B cell (primary cell): ENCODE measurements around the gene RGS1. TPM values are rescaled to one million over a fixed set of nuclear protein-coding genes. Genes with fewer than 3 reads are reported as not detected.

Experiments
- ATAC-seq: fragments of 200-7000 bp; cut with Tn5 transposase; one replicate; pipeline ENCODE4 v1.10.0; 2021; ENCODE audit warnings: low read depth, mild to moderate bottlenecking, moderate number of reproducible peaks, moderate library complexity
- CTCF ChIA-PET: fragments of 350-600 bp; sonication (Branson Sonifier 250); formaldehyde crosslinking; loops from one replicate; lab custom pipeline; 2021; ENCODE audit warnings: antibody characterized with exemption, inconsistent platforms; lab: Charles Lee
- POLR2A ChIA-PET: fragments of 350-600 bp; sonication (Branson Sonifier 250); formaldehyde crosslinking; loops from one replicate; lab custom pipeline; 2021; ENCODE audit warnings: antibody characterized with exemption; lab: Charles Lee
- DNase-seq: peaks from one replicate; pipeline ENCODE4 v3.0.0; 2013
- H2AFZ ChIP-seq: 2 replicates; pipeline ENCODE4 v1.6.1; 2012; ENCODE audit warnings: mild to moderate bottlenecking, low read depth, low read length; ENCODE audit not compliant: insufficient read depth, poor library complexity, severe bottlenecking
- H3K27ac ChIP-seq, 2 donors: 1 replicate in 1 of 2; 2 replicates in 1 of 2; pipeline ENCODE4 v1.5.1; 2012 to 2013; ENCODE audit warnings: low read length in 2 of 2, mild to moderate bottlenecking in 2 of 2, moderate library complexity in 1 of 2
- H3K27me3 ChIP-seq, 4 experiments: fragments of 200-600 bp in 1 of 4; sonication (generic) in 1 of 4; replicated peaks in 1 of 4; 1 replicate in 2 of 4; 2 replicates in 2 of 4; pipeline versions ENCODE4 v1.6.1 to v1.7.0; 2013 to 2016; ENCODE audit warnings: low read length in 3 of 4, mild to moderate bottlenecking in 2 of 4, mixed read lengths in 1 of 4, moderate library complexity in 1 of 4; ENCODE audit not compliant: insufficient read depth in 4 of 4, control insufficient read depth in 3 of 4; ENCODE audit errors: control extremely low read depth in 1 of 4
- H3K36me3 ChIP-seq, 2 experiments: replicated peaks in 1 of 2; 1 replicate in 1 of 2; 2 replicates in 1 of 2; pipeline versions ENCODE4 v1.6.1 to v1.7.1; 2013; ENCODE audit warnings: low read length in 1 of 2; ENCODE audit not compliant: insufficient read depth in 2 of 2, control insufficient read depth in 1 of 2; ENCODE audit errors: control extremely low read depth in 1 of 2, extremely low read depth in 1 of 2
- H3K4me1 ChIP-seq, 2 donors: fragments of 200-600 bp in 1 of 2; sonication (generic) in 1 of 2; 1 replicate in 1 of 2; 2 replicates in 1 of 2; pipeline versions ENCODE4 v1.5.1 to v1.6.1; 2013 to 2017; ENCODE audit warnings: low read length in 2 of 2; ENCODE audit not compliant: control insufficient read depth in 2 of 2, insufficient read depth in 2 of 2
- H3K4me2 ChIP-seq: replicated peaks from 2 replicates; pipeline ENCODE3; 2012; ENCODE audit warnings: mild to moderate bottlenecking, low read depth, low read length; ENCODE audit not compliant: poor library complexity, severe bottlenecking
- H3K4me3 ChIP-seq, 5 experiments: fragments of 200-600 bp in 1 of 5; sonication (generic) in 1 of 5; 1 replicate in 3 of 5; 2 replicates in 2 of 5; pipeline versions ENCODE4 v1.5.1 to v1.7.0; 2011 to 2016; ENCODE audit warnings: low read length in 4 of 5, mild to moderate bottlenecking in 4 of 5, low read depth in 2 of 5, control low read depth in 1 of 5, moderate library complexity in 1 of 5; ENCODE audit not compliant: insufficient read depth in 1 of 5; ENCODE audit errors: control extremely low read depth in 1 of 5, extremely low read depth in 1 of 5
- H3K79me2 ChIP-seq: fragments of 200-600 bp; sonication (generic); one replicate; pipeline ENCODE4 v1.6.0; 2016; ENCODE audit warnings: low read length; ENCODE audit not compliant: control insufficient read depth, insufficient read depth
- H3K9ac ChIP-seq: fragments of 200-600 bp; sonication (generic); 2 replicates; pipeline ENCODE4 v1.6.1; 2017; ENCODE audit warnings: mild to moderate bottlenecking, low read length, moderate library complexity
- H3K9me3 ChIP-seq, 3 donors: one replicate each; pipeline versions ENCODE4 v1.6.1 to v1.7.1; 2013; ENCODE audit warnings: low read length in 2 of 3; ENCODE audit not compliant: control insufficient read depth in 2 of 3, insufficient read depth in 1 of 3; ENCODE audit errors: control extremely low read depth in 1 of 3
- H4K20me1 ChIP-seq: 2 replicates; pipeline ENCODE4 v1.6.0; 2012; ENCODE audit warnings: mild to moderate bottlenecking, low read length; ENCODE audit not compliant: insufficient read depth, control insufficient read depth, poor library complexity, severe bottlenecking
- H3K27ac Mint-ChIP-seq: one replicate; pipeline ENCODE4 v1.8.0; 2021; ENCODE audit warnings: mixed read lengths
- H3K27me3 Mint-ChIP-seq: one replicate; pipeline ENCODE4 v1.8.0; 2021; ENCODE audit warnings: mixed read lengths
- H3K4me1 Mint-ChIP-seq: one replicate; pipeline ENCODE4 v1.8.0; 2021; ENCODE audit warnings: mixed read lengths
- H3K4me3 Mint-ChIP-seq: one replicate; pipeline ENCODE4 v1.8.0; 2021; ENCODE audit warnings: mixed read lengths
- H3K9me3 Mint-ChIP-seq: one replicate; pipeline ENCODE4 v1.8.0; 2022; ENCODE audit warnings: mixed read lengths; ENCODE audit not compliant: insufficient read depth
- EZH2 ChIP-seq: IDR thresholded peaks from 2 replicates; pipeline ENCODE4 v1.6.1; 2012; ENCODE audit warnings: borderline replicate concordance, low read depth, mild to moderate bottlenecking, moderate library complexity, low read length; ENCODE audit not compliant: insufficient read depth, poor library complexity, severe bottlenecking
- WGBS: methylation state at CpG from one replicate; pipeline ENCODE4 v1.1.5; 2013; ENCODE audit warnings: missing lambda C conversion rate; ENCODE audit not compliant: insufficient coverage; 5-methylcytosine and 5-hydroxymethylcytosine counted together
- intact Hi-C: fragments of 100-400 bp; cut with micrococcal nuclease; formaldehyde crosslinking; loops from one replicate; pipeline ENCODE4 v1.10.0; 2022
- polyA plus RNA-seq: library from polyadenylated mRNA; depleted of rRNA; stranded (reverse); fragments of >200 nt; gene quantifications from 2 replicates; pipeline ENCODE4 v1.2.3, GENCODE V29; 2012
- total RNA-seq, 2 donors: library from RNA; stranded (reverse); fragments of 120-200 nt in 1 of 2; gene quantifications; 1 replicate in 1 of 2; 2 replicates in 1 of 2; pipeline versions ENCODE4 v1.2.3 to v1.2.4, GENCODE V29; 2013 to 2022
- TF ChIP-seq, protein P1 (sequence below): fragments of 200-600 bp; IDR thresholded peaks from one replicate; pipeline ENCODE4 v1.8.0; 2022; ENCODE audit warnings: antibody characterized with exemption, mild to moderate bottlenecking

The RGS1 gene
- total and polyA plus RNA-seq, 2 donors (not counting 1 experiment from before 2014, with no cell fraction given): 154 to 180 TPM

DNA sequence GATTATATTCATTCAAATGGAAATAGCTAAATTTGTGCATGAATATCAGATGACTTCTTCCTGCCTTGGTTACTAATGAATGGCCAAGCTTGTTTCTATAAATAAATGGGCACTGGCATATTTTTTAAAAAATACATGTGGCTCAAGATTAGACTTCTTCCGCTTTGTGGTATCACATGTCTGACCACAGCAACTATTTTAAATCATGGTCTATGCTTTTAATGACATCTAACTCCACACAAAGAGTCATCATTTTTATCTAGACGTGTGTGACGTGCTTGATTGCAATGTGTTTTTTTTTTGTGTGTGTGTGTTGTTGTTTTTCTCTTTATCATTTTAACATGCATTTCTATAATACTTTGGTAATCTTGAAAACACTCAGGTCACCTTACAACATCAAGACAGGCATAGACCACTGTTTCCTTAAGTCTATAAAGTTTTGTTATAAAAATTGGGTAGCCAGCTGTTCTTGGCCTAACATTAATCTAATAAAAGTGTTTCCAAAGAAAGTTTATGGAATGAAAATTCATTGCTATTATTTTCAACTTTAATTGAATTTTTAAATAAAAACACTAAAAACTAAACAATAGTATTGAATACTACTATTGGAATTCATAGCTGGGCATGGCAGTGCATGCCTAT lies 29.5 kb downstream of the RGS1 start:
- no CpG with 5 or more reads among the region's 3 CpGs for WGBS
- no peaks in the 10 kb centered on the region for H3K36me3 ChIP-seq
- no peak overlapping the region for H2AFZ ChIP-seq
- peak; percentile 5 for ATAC-seq
- no peaks in the 10 kb centered on the region for H4K20me1 ChIP-seq
- CTCF ChIA-PET: interaction anchor here (0.8 to 4.4 kb wide), 3 partner anchors 66 to 131 kb away, joined by 3 to 62 read pairs (median 5); no protein-coding TSS in a partner anchor
- peak overlapping the region in 1 of 5 experiments; percentile 5 for H3K4me3 ChIP-seq
- H3K27me3 ChIP-seq: peaks cover 0 to 12% (median 1%) of the 10 kb centered on the region in 4 experiments
- TF ChIP-seq EZH2: no peak
- no peak overlapping the region for H3K27ac ChIP-seq
- H3K4me1 Mint-ChIP-seq: peaks cover 47% of the 10 kb centered on the region
- POLR2A ChIA-PET: no interaction called here
- peak overlapping the region; percentile 31 for H3K4me2 ChIP-seq
- intact Hi-C loops: no loop called here
- peak overlapping the region; percentile 42 for H3K27ac Mint-ChIP-seq
- H3K27me3 Mint-ChIP-seq: peaks cover 4% of the 10 kb centered on the region
- peak; percentile 75 for DNase-seq
- no peak overlapping the region for H3K9ac ChIP-seq
- H3K9me3 ChIP-seq: no peaks in the 10 kb centered on the region
- no peaks in the 10 kb centered on the region for H3K79me2 ChIP-seq
- no peaks in the 10 kb centered on the region for H3K9me3 Mint-ChIP-seq
- H3K4me3 Mint-ChIP-seq: peak overlapping the region; percentile 67
- peaks cover 24 to 31% of the 10 kb centered on the region in 2 donors for H3K4me1 ChIP-seq

DNA sequence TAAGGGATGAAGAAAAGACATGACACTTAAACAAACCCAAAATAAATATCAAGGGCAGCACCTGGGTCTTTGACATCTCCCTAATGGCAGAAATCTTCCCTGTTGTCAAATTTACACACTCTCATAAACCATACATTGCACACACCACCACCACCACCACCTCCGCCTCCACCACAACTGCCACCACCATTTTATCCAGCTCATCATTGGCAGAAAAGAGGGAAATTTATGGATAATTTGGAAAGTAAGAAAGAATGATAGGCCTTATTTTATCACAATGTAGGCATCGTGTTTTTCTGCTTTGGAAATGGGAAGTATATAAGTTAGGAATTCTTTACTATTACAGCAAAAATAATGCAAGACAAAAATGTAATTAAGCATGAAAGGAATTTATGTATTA lies 33.1 kb downstream of the RGS1 start:
- ChIA-PET POLR2A (interaction anchor here (1.1 kb wide), 2 partner anchors 69 to 92 kb away, joined by 3 to 4 read pairs; no protein-coding TSS in a partner anchor), CTCF (interaction anchor here (0.7 to 4.4 kb wide), 24 partner anchors 11 to 411 kb away, joined by 3 to 70 read pairs (median 5); no protein-coding TSS in a partner anchor)
- Histone ChIP-seq H3K27me3 (peaks cover 2 to 14% (median 5%) of the 10 kb centered on the region in 4 experiments), H3K4me3 (no peak overlapping the region), H3K27ac (no peak overlapping the region), H4K20me1 (no peaks in the 10 kb centered on the region), H3K4me2 (peak overlapping the region; percentile 45), H3K36me3 (no peaks in the 10 kb centered on the region), H3K9ac (no peak overlapping the region), H2AFZ (no peak overlapping the region), H3K79me2 (no peaks in the 10 kb centered on the region), H3K9me3 (no peaks in the 10 kb centered on the region), H3K4me1 (peaks cover 24 to 31% of the 10 kb centered on the region in 2 donors)
- Mint-ChIP-seq H3K27me3 (peaks cover 8% of the 10 kb centered on the region), H3K9me3 (no peaks in the 10 kb centered on the region), H3K4me1 (peaks cover 31% of the 10 kb centered on the region), H3K4me3 (no peak overlapping the region), H3K27ac (no peak overlapping the region)
- DNase-seq (no peak), ATAC-seq (no peak)
- intact Hi-C loops: loop anchor here (1.0 to 2.0 kb wide), 8 partner anchors 18 to 450 kb away; partner anchors contain the start of genes RGS1, RO60 and UCHL5
- TF ChIP-seq, protein P1, sequence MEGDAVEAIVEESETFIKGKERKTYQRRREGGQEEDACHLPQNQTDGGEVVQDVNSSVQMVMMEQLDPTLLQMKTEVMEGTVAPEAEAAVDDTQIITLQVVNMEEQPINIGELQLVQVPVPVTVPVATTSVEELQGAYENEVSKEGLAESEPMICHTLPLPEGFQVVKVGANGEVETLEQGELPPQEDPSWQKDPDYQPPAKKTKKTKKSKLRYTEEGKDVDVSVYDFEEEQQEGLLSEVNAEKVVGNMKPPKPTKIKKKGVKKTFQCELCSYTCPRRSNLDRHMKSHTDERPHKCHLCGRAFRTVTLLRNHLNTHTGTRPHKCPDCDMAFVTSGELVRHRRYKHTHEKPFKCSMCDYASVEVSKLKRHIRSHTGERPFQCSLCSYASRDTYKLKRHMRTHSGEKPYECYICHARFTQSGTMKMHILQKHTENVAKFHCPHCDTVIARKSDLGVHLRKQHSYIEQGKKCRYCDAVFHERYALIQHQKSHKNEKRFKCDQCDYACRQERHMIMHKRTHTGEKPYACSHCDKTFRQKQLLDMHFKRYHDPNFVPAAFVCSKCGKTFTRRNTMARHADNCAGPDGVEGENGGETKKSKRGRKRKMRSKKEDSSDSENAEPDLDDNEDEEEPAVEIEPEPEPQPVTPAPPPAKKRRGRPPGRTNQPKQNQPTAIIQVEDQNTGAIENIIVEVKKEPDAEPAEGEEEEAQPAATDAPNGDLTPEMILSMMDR: no peak
- no peak for TF ChIP-seq EZH2
- WGBS: no CpG with 5 or more reads among the region's 2 CpGs
